ENCODE data around the gene ABCB6.

DNA sequence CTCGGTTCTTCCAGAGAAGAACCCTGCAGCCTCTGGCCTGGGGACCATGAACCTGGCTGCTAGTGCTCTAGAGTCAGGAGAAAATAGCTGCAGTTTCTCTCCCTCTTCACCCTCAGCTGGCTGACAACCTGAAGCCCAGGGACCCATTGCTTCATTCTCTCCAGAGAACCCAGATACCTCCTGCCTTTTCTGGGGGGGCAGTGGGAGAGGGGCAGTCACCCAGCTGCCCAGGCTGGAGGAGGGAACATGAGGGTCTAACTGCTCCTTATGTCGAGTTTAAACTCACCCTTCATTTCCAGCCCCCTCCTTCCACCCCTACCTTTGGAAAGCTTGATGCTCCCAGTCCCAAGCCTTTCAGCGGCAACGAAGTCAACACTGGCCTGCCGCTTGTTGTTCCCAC lies 19.8 kb downstream of the ABCB6 start:
- no peak for TF ChIP-seq GATA2 (IDR thresholded peaks at IDR 0.05; ENCODE audit: low read depth, low read length)
- no peak for TF ChIP-seq GATA3 (IDR thresholded peaks at IDR 0.05; ENCODE audit: low read depth, low read length)
